Calu3 (cell line): Measurements from ENCODE around the gene CNOT6. TPM values are rescaled to one million over a fixed set of nuclear protein-coding genes. Genes with fewer than 3 reads are reported as not detected.

Source experiments
- BruUV-seq: library from RNA; stranded (reverse); fragments of 400-500 nt; replicated peaks from 2 replicates; lab custom pipeline; 2021; lab: Mats Ljungman, UMichigan
- CTCF ChIA-PET: fragments of 300-600 bp; sonication (Branson Sonifier 250); formaldehyde crosslinking; loops from one replicate; lab custom pipeline; 2022; ENCODE audit warnings: antibody characterized with exemption; lab: Charles Lee
- DNase-seq: peaks from one replicate; pipeline ENCODE4 v3.0.0; 2022
- H3K27ac Mint-ChIP-seq: one replicate; pipeline ENCODE4 v1.8.0; 2022; ENCODE audit warnings: mixed read lengths; ENCODE audit not compliant: unreplicated experiment
- H3K27me3 Mint-ChIP-seq: one replicate; pipeline ENCODE4 v1.8.0; 2022; ENCODE audit warnings: mixed read lengths; ENCODE audit not compliant: unreplicated experiment
- H3K36me3 Mint-ChIP-seq: one replicate; pipeline ENCODE4 v1.8.0; 2022; ENCODE audit warnings: mild to moderate bottlenecking, moderate library complexity, mixed read lengths; ENCODE audit not compliant: insufficient read depth, unreplicated experiment
- H3K4me1 Mint-ChIP-seq: one replicate; pipeline ENCODE4 v1.8.0; 2022; ENCODE audit warnings: mild to moderate bottlenecking, low read depth, mixed read lengths; ENCODE audit not compliant: unreplicated experiment
- H3K4me3 Mint-ChIP-seq: one replicate; pipeline ENCODE4 v1.8.0; 2022; ENCODE audit warnings: mild to moderate bottlenecking, low read depth, moderate library complexity, mixed read lengths; ENCODE audit not compliant: unreplicated experiment
- H3K9me3 Mint-ChIP-seq: one replicate; pipeline ENCODE4 v1.8.0; 2022; ENCODE audit warnings: low read depth, mixed read lengths; ENCODE audit not compliant: unreplicated experiment
- intact Hi-C: fragments of 100-400 bp; cut with micrococcal nuclease; formaldehyde crosslinking; loops from one replicate; pipeline ENCODE4 v1.10.0; 2022; ENCODE audit not compliant: unreplicated experiment
- total RNA-seq: library from RNA; stranded (reverse); gene quantifications from 2 replicates; pipeline ENCODE4 v1.2.3, GENCODE V29; 2022
- TF ChIP-seq, protein P1 (sequence below): fragments of 200-600 bp; IDR thresholded peaks from one replicate; pipeline ENCODE4 v1.8.0; 2022; ENCODE audit warnings: antibody characterized with exemption; ENCODE audit not compliant: unreplicated experiment

Gene CNOT6
- total RNA-seq, 1 experiment from 2014 or later, result 57.1 TPM

DNA sequence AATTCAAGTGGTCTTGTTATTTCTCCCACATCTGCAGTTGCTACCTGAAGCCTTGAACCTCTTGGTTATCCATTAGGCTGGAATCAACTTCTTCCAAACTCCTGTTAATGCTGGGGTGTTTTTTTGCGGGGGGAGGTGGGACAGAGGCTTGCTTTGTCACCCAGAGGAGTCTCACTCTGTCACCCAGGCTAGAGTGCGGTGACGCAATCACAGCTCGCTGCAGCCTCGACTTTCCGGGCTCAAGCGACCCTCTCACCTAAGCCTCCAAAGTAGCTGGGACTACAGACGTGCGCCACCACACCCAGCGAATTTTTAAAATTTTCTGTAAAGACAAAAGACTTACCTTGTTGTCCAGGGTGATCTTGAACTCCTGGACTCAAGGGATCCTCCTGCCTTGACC lies 92.7 kb downstream of the CNOT6 start:
- intact Hi-C loops, result no loop called here
- peaks cover 2% of the 10 kb centered on the region for H3K4me1 Mint-ChIP-seq
- no peak for DNase-seq
- TF ChIP-seq, protein P1, sequence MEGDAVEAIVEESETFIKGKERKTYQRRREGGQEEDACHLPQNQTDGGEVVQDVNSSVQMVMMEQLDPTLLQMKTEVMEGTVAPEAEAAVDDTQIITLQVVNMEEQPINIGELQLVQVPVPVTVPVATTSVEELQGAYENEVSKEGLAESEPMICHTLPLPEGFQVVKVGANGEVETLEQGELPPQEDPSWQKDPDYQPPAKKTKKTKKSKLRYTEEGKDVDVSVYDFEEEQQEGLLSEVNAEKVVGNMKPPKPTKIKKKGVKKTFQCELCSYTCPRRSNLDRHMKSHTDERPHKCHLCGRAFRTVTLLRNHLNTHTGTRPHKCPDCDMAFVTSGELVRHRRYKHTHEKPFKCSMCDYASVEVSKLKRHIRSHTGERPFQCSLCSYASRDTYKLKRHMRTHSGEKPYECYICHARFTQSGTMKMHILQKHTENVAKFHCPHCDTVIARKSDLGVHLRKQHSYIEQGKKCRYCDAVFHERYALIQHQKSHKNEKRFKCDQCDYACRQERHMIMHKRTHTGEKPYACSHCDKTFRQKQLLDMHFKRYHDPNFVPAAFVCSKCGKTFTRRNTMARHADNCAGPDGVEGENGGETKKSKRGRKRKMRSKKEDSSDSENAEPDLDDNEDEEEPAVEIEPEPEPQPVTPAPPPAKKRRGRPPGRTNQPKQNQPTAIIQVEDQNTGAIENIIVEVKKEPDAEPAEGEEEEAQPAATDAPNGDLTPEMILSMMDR, result no peak
- peaks cover 51% of the 10 kb centered on the region for H3K27me3 Mint-ChIP-seq
- no peak overlapping the region for H3K4me3 Mint-ChIP-seq
- H3K9me3 Mint-ChIP-seq, result no peaks in the 10 kb centered on the region
- H3K36me3 Mint-ChIP-seq, result no peaks in the 10 kb centered on the region
- CTCF ChIA-PET, result no interaction called here
- BruUV-seq, result no TSS peak
- no peak overlapping the region for H3K27ac Mint-ChIP-seq

DNA sequence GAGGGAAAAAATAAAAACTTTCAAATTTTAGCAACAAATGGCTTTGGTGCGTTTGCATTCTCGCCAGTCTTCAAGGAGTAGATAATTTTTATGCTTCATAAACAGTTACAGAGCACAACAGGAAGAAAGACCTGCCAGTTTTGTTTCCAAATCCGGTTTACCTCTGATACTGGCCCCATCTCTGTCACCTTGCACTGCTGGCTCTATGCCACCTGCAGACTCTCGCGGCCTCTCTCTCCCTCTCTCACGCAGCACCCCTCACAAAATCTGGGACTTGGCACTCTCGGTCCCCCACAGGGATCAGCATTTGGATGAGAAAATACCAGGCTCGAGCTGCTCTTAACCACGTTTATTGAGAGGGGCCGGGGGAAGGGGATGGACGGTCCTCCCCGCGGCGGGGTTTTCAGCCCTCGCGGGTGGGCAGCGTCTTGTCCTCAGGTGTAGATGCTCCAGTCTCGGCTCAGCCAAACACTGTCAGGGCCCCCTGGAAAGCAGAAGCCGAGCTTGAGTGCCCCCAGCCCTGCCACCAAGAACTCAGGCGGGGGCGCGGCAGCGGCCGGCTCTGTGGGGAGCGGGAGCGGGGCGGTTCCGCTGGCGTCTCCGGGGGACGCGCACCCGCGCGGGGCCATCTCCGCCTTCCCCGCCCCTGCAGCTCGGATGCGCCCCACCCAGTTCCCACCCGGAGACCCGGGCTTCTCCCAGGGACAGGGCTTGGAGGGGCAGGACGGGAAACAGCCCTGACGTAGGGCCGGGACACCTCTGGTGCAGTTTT lies 95.8 kb downstream of the CNOT6 start:
- Mint-ChIP-seq H3K36me3 (no peaks in the 10 kb centered on the region), H3K9me3 (no peaks in the 10 kb centered on the region), H3K4me1 (peaks cover 8% of the 10 kb centered on the region), H3K4me3 (peak overlapping the region; percentile 57), H3K27ac (no peak overlapping the region), H3K27me3 (peaks cover 73% of the 10 kb centered on the region)
- CTCF ChIA-PET, result no interaction called here
- DNase-seq, result no peak
- intact Hi-C loops, result no loop called here
- no TSS peak for BruUV-seq
- TF ChIP-seq, protein P1, result no peak

DNA sequence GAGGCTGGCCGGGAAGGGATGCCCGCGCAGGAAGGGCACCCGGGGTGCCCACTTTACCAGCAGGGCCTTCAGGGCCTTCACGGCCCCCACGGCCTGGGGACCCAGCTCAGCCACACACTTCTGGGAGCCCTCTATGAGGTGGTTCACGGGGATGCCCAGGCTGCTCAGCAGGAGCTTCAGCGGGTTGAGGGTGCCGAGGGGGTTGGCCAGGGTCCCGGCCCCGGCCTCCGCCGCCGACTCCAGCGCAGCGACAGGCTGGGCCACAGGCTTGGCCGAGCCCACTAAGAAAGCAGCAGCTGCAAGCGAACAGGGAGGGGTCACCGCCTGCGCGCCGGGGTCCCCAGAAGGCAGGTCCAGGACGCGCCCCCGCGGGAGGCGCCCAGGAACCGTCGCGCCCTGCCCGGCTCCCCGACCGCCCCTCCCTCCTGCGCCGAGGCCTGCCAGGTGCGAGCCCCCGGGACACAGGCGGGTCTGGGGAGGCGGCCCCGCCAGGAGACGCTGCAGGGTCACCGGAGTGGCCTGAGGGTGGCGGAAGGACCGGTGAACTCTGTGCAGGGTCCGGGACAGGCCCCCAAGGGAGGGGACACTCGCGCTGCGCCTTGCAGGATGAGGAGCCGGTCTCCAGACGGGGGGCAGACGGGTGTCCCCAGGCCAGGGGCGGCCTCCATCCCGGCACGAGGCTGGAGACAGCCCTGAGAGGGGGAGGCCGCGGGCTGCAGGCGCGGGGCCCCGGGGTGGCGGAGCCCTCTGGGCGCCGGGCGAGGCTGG lies 96.5 kb downstream of the CNOT6 start:
- Mint-ChIP-seq H3K27me3 (peaks cover 80% of the 10 kb centered on the region), H3K36me3 (no peaks in the 10 kb centered on the region), H3K9me3 (no peaks in the 10 kb centered on the region), H3K4me1 (peaks cover 9% of the 10 kb centered on the region), H3K27ac (no peak overlapping the region), H3K4me3 (peak overlapping the region; percentile 57)
- intact Hi-C loops, result no loop called here
- no TSS peak for BruUV-seq
- CTCF ChIA-PET, result no interaction called here
- no peak for DNase-seq
- TF ChIP-seq, protein P1, result no peak

DNA sequence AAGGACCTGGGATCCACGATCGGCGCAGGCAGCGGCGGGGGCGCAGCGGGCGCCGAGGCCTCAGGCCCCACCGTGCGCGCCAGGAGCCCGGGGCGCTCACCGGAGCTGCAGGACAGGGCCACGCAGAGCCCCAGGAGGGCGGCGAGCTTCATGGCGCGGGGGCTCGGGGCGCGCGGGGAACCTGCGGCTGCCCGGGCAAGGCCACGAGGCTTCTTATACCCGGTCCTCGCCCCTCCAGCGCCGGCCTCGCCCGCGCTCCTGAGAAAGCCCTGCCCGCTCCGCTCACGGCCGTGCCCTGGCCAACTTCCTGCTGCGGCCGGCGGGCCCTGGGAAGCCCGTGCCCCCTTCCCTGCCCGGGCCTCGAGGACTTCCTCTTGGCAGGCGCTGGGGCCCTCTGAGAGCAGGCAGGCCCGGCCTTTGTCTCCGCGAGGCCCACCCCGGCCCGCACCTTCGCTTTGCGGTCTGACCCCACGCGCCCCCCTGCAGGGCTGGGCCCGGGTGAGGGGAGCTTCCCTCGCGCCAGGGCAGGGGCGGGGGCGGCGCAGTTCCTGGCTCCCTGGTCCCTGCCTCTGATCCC lies 97.2 kb downstream of the CNOT6 start, which contains the start of gene SCGB3A1:
TSS of gene SCGB3A1 (minus strand) at position 189 of the 577 bp plus-strand sequence. CDS start at position 152, 37 bp downstream.
- CTCF ChIA-PET, result no interaction called here

More for the DNA sequence above, 97.2 kb downstream of the CNOT6 start, which contains the start of gene SCGB3A1:
- TF ChIP-seq, protein P1, result no peak
- BruUV-seq, result no TSS peak
- Mint-ChIP-seq H3K4me3 (peak within 1 kb of the TSS; percentile 57), H3K36me3 (no peaks in the 10 kb centered on the region), H3K4me1 (peaks cover 16% of the 10 kb centered on the region), H3K9me3 (no peaks in the 10 kb centered on the region), H3K27me3 (peaks cover 80% of the 10 kb centered on the region), H3K27ac (no peak within 1 kb of the TSS)
- peak; percentile 28 for DNase-seq
- intact Hi-C loops, result no loop called here
